Measurements from ENCODE around the gene KLHL9.

The KLHL9 gene

GRCh38 chr9:21316860-21317259 is 18.3 kb downstream of the KLHL9 start:
- DNase-seq: no peak

- no peak for DNase-seq
Measured at GRCh38 chr9:21316032-21316842, 19.0 kb downstream of the KLHL9 start.

- no peak for DNase-seq
Measured at GRCh38 chr9:21314152-21314551, 21.1 kb downstream of the KLHL9 start.

- no peak for DNase-seq
Measured at GRCh38 chr9:21311889-21312288, 23.3 kb downstream of the KLHL9 start.

- no peak for DNase-seq
Measured at GRCh38 chr9:21305213-21305612, 30.0 kb downstream of the KLHL9 start, which contains the start of gene IFNA5. IFNA5 (minus strand) TSS chr9:21305313; CDS start chr9:21305256, 57 bp downstream.

GRCh38 chr9:21295992-21296391 is 39.2 kb downstream of the KLHL9 start:
- no peak for DNase-seq

GRCh38 chr9:21294904-21295538 is 40.2 kb downstream of the KLHL9 start:
- DNase-seq: no peak

GRCh38 chr9:21294364-21294774 is 40.8 kb downstream of the KLHL9 start:
- DNase-seq: no peak

- no peak for DNase-seq
Measured at GRCh38 chr9:21289848-21290247, 45.4 kb downstream of the KLHL9 start.

GRCh38 chr9:21287280-21287679 is 47.9 kb downstream of the KLHL9 start:
- DNase-seq: no peak

GRCh38 chr9:21286659-21287058 is 48.5 kb downstream of the KLHL9 start:
- DNase-seq: no peak

- no peak for DNase-seq
Measured at GRCh38 chr9:21286099-21286498, 49.1 kb downstream of the KLHL9 start.

GRCh38 chr9:21281275-21281674 is 53.9 kb downstream of the KLHL9 start:
- no peak for DNase-seq

All from stimulated activated CD4-positive, alpha-beta T cell treated with anti-CD3 and anti-CD28 coated beads, Interleukin-4, amount 100 ng/mL, for 1 hour (primary cell).